ENCODE measurements around the gene PNLIPRP3. TPM values are rescaled to one million over a fixed set of nuclear protein-coding genes. Genes with fewer than 3 reads are reported as not detected.
"Not testable (repeated sequence)": the region's sequence is repeated elsewhere in the genome, so short reads cannot be mapped to it uniquely, and the experiment has no call there.

The PNLIPRP3 gene
- total RNA-seq = not detected
- polyA plus RNA-seq = 0.23 TPM
- long read RNA-seq, donor 1 = 0 reads
- long read RNA-seq, donor 2 = 0 reads
- long read RNA-seq, donor 3 = 0 reads
- long read RNA-seq, donor 4 = 0 reads
- long read RNA-seq, donor 5 = 0 reads
- long read RNA-seq, donor 6 = 0 reads
- long read RNA-seq, donor 7 = 0 reads
- long read RNA-seq, donor 8 = 0 reads
- long read RNA-seq, donor 9 = 0 reads
- long read RNA-seq, donor 10 = 0 reads

DNA sequence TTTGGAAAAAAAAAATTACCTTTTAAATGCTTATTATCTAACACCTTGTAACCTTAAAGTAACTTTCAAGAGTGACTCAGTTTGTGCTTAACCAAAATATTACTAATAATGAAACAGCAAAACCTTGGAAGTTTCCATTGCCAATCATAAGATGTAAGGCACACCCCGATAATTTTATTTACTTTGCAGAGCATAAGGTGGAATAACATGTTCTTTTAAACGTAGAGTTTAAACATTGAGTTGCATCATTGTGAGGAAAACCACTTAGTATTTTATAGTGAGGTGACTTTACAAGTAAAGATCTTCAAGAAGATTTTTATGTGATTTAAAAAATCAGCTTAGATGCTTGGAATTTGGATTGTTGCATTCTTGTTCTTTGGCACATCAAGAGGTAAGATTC lies at the start of gene PNLIPRP3:
Gene PNLIPRP3, plus strand, starts transcription at position 177 of the 400 bp plus-strand sequence. Its CDS starts 166 bp downstream, at position 343.
- no peaks in the 10 kb centered on the region for H3K9me3 ChIP-seq (ENCODE audit: control insufficient read depth in 2 of 2, insufficient read depth in 1 of 2, low read length in 1 of 2)
- H3K27ac ChIP-seq (ENCODE audit: low read depth in 1 of 2, low read length in 1 of 2) = no peak within 1 kb of the TSS
- no peaks in the 10 kb centered on the region for H3K27me3 ChIP-seq (ENCODE audit: control insufficient read depth in 2 of 2, insufficient read depth in 1 of 2, low read length in 1 of 2)
- no peak within 1 kb of the TSS for H3K4me3 ChIP-seq (ENCODE audit: low read length in 2 of 2)
- no peaks in the 10 kb centered on the region for H3K4me1 ChIP-seq (ENCODE audit: control insufficient read depth in 2 of 2, insufficient read depth in 2 of 2, low read length in 2 of 2)
- DNase-seq (ENCODE audit: low read depth in 6 of 9, low spot score in 9 of 9) = no peak
- no peaks in the 10 kb centered on the region for H3K36me3 ChIP-seq (ENCODE audit: control insufficient read depth in 2 of 2, insufficient read depth in 2 of 2, low read length in 1 of 2)
- 90% methylated on average over 2 of the region's 2 CpGs for WGBS

DNA sequence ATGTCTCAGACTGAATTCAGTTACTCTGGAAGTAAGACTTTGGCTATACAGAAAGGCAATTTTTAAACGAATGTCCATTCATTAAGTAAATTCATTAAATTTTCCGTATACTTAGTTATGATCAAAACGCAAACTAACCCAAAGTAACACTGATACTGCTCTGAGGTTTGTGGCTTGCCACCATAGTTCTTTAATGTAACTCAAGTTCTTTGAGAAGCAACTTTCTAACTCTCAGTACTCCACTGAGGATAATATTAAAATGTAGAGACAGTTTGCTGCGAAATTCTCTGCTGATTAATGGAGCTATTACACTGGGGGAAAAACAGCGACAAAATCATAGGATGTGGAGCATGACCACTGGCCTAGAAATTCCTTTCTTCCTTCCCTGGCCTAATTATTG lies 45.4 kb upstream of the PNLIPRP3 start:
- H3K4me3 ChIP-seq (ENCODE audit: low read length in 2 of 2) = no peak overlapping the region
- H3K4me1 ChIP-seq (ENCODE audit: control insufficient read depth in 2 of 2, insufficient read depth in 2 of 2, low read length in 2 of 2) = no peaks in the 10 kb centered on the region
- WGBS = 92% methylated on average over 5 of the region's 5 CpGs
- DNase-seq (ENCODE audit: low read depth in 6 of 9, low spot score in 9 of 9) = no peak
- no peaks in the 10 kb centered on the region for H3K9me3 ChIP-seq (ENCODE audit: control insufficient read depth in 2 of 2, insufficient read depth in 1 of 2, low read length in 1 of 2)
- no peaks in the 10 kb centered on the region for H3K27me3 ChIP-seq (ENCODE audit: control insufficient read depth in 2 of 2, insufficient read depth in 1 of 2, low read length in 1 of 2)
- H3K36me3 ChIP-seq (ENCODE audit: control insufficient read depth in 2 of 2, insufficient read depth in 2 of 2, low read length in 1 of 2) = no peaks in the 10 kb centered on the region
- no peak overlapping the region for H3K27ac ChIP-seq (ENCODE audit: low read depth in 1 of 2, low read length in 1 of 2)

DNA sequence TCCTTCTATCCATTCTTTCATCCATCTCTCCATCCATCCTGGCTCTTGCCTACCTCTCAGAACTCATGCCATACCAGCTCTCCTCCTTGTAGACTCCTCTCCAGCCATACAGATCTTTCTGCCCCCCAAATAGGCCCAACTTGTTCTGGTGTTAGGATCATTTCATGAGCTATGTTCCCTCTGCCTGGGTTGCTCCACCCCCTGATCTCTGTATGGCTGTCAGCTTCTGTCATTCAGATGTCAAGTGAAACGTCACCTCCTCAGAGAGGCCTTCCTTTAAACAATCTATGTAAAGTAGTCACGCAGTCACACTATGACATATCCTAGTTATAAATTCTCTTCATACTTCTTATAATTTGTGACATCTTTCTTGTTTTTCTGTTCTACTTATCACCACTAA lies 42.3 kb upstream of the PNLIPRP3 start:
- Histone ChIP-seq H3K4me3 (ENCODE audit: low read length in 2 of 2) (no peak overlapping the region), H3K4me1 (ENCODE audit: control insufficient read depth in 2 of 2, insufficient read depth in 2 of 2, low read length in 2 of 2) (no peaks in the 10 kb centered on the region), H3K36me3 (ENCODE audit: control insufficient read depth in 2 of 2, insufficient read depth in 2 of 2, low read length in 1 of 2) (no peaks in the 10 kb centered on the region), H3K27me3 (ENCODE audit: control insufficient read depth in 2 of 2, insufficient read depth in 1 of 2, low read length in 1 of 2) (no peaks in the 10 kb centered on the region), H3K27ac (ENCODE audit: low read depth in 1 of 2, low read length in 1 of 2) (no peak overlapping the region), H3K9me3 (ENCODE audit: control insufficient read depth in 2 of 2, insufficient read depth in 1 of 2, low read length in 1 of 2) (no peaks in the 10 kb centered on the region)
- no peak for DNase-seq (ENCODE audit: low read depth in 6 of 9, low spot score in 9 of 9)
- WGBS = 91% methylated on average over 2 of the region's 2 CpGs

DNA sequence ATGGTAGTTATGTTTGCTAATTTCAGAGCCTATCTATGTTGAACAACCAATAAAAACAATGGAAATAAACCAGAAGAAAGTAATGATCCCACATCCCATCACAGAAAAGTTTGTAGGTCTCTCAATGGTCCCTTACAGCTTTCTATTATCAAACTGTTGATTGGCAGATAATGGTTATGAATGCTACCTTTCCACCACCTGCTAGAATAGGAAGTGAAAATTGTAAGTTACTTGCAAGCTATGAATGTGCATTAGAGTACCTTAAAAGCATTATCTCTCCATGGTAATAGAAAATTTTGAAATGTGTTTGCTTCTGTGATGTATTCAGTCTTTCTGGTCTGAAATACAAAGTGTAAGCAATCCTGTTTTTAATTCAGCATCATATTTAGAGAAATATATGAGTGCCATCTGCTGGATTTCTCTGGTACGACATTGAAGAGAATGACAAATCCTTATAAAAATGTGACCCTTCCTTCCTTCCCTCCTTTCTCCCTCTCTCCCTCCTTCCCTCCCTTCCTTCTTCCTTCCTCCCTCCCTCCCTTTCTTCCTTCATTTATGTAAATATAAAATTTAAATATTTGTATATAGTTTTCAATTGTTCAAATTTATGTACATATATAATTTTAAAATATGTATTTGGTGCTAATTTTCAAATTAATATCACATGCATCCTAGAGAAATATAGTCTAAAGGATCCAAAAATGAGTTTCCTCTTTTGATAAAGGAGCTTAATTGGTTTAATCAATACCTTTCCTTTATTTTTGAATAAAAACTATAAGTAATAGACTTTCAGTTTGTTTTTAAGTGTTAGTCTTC lies 41.4 kb upstream of the PNLIPRP3 start:
- Histone ChIP-seq H3K9me3 (ENCODE audit: control insufficient read depth in 2 of 2, insufficient read depth in 1 of 2, low read length in 1 of 2) (no peaks in the 10 kb centered on the region), H3K27ac (ENCODE audit: low read depth in 1 of 2, low read length in 1 of 2) (no peak overlapping the region), H3K27me3 (ENCODE audit: control insufficient read depth in 2 of 2, insufficient read depth in 1 of 2, low read length in 1 of 2) (no peaks in the 10 kb centered on the region), H3K36me3 (ENCODE audit: control insufficient read depth in 2 of 2, insufficient read depth in 2 of 2, low read length in 1 of 2) (no peaks in the 10 kb centered on the region), H3K4me3 (ENCODE audit: low read length in 2 of 2) (no peak overlapping the region), H3K4me1 (ENCODE audit: control insufficient read depth in 2 of 2, insufficient read depth in 2 of 2, low read length in 2 of 2) (no peaks in the 10 kb centered on the region)
- 9% methylated on average over 1 of the region's 1 CpG for WGBS
- peak in 4 of 9 donors; percentile 2 to 18 (median 2) for DNase-seq (ENCODE audit: low read depth in 6 of 9, low spot score in 9 of 9)

DNA sequence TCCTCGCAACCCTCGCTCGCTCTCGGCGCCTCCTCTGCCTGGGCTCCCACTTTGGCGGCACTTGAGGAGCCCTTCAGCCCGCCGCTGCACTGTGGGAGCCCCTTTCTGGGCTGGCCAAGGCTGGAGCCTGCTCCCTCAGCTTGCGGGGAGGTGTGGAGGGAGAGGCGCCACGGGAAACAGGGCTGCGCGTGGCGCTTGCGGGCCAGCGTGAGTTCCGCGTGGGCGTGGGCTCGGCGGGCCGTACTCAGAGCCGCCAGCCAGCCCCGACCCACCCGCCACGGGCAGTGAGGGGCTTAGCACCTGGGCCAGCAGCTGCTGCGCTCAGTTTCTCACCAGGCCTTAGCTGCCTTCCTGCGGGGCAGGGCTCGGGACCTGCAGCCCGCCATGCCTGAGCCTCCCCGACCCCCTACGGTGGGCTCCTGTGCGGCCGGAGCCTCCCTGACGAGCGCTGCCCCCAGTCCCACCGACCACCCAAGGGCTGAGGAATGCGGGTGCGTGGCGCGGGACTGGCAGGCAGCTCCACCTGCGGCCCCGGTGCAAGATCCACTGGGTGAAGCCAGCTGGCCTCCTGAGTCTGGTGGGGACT lies 34.3 kb upstream of the PNLIPRP3 start:
- H3K27me3 ChIP-seq (ENCODE audit: control insufficient read depth in 2 of 2, insufficient read depth in 1 of 2, low read length in 1 of 2); H3K4me1 ChIP-seq (ENCODE audit: control insufficient read depth in 2 of 2, insufficient read depth in 2 of 2, low read length in 2 of 2); H3K27ac ChIP-seq (ENCODE audit: low read depth in 1 of 2, low read length in 1 of 2); H3K36me3 ChIP-seq (ENCODE audit: control insufficient read depth in 2 of 2, insufficient read depth in 2 of 2, low read length in 1 of 2); H3K9me3 ChIP-seq (ENCODE audit: control insufficient read depth in 2 of 2, insufficient read depth in 1 of 2, low read length in 1 of 2); DNase-seq (ENCODE audit: low read depth in 6 of 9, low spot score in 9 of 9); H3K4me3 ChIP-seq (ENCODE audit: low read length in 2 of 2): not testable (repeated sequence)
- WGBS = 97% methylated on average over 43 of the region's 43 CpGs

DNA sequence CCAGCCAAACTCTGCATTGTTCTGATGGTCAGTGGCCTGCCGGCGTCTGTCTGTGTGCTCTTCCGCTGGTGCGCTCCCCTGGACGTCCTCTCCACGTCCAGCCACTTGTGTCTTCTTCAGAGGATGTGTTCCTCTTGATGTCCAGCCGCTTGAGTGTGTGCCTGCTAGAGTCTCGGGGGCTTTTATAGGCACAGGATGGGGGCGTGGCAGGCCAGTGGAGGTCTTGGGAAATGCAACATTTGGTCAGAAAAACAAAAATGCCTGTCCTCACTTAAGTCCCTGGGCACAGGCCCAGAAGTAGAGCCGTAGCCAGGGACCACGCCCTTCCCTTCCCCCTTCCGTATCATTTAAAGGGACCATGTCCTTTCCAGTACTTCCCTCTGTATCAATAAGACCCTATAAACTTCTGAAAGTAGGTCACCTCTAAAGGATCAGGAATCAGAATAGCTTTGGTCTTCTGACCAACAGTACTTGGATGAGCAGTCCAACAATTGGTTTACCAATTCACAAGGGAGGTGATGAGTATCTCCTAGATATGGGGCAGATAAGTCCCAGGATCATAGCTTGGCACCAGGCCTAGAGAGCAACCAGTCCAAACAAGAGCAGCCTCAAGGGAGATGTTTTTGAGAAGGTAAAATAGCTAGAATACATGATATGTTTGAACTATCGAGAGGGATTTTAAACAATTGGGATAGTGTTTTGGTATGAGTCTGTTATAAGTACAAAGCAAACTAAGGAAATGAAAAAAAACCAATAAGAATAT lies 32.2 kb upstream of the PNLIPRP3 start:
- Histone ChIP-seq H3K36me3 (ENCODE audit: control insufficient read depth in 2 of 2, insufficient read depth in 2 of 2, low read length in 1 of 2) (no peaks in the 10 kb centered on the region), H3K4me1 (ENCODE audit: control insufficient read depth in 2 of 2, insufficient read depth in 2 of 2, low read length in 2 of 2) (no peaks in the 10 kb centered on the region), H3K27me3 (ENCODE audit: control insufficient read depth in 2 of 2, insufficient read depth in 1 of 2, low read length in 1 of 2) (no peaks in the 10 kb centered on the region), H3K27ac (ENCODE audit: low read depth in 1 of 2, low read length in 1 of 2) (no peak overlapping the region), H3K4me3 (ENCODE audit: low read length in 2 of 2) (no peak overlapping the region), H3K9me3 (ENCODE audit: control insufficient read depth in 2 of 2, insufficient read depth in 1 of 2, low read length in 1 of 2) (peaks cover 0 to 4% of the 10 kb centered on the region in 2 donors)
- no peak for DNase-seq (ENCODE audit: low read depth in 6 of 9, low spot score in 9 of 9)
- WGBS = 89% methylated on average over 13 of the region's 13 CpGs

DNA sequence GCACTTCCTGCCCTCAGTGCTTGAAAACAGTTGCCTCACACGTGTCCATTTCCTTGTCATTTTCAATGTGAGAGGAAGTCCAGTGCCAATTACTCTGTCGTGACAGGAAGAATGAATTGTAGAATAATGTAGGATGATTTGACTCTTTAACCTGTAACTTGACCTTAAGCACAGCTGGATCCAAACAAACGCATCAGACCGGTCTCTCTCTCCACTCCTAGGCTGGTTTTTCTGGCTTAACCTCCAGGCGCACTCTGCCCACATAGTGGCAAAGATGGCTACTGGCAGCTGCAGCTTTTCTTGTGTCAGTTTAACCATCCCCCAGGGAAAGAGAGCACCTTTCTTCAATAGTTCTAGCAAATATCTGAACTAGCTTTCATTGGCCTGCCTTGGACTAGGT lies 29.4 kb upstream of the PNLIPRP3 start:
- Histone ChIP-seq H3K27me3 (ENCODE audit: control insufficient read depth in 2 of 2, insufficient read depth in 1 of 2, low read length in 1 of 2) (no peaks in the 10 kb centered on the region), H3K27ac (ENCODE audit: low read depth in 1 of 2, low read length in 1 of 2) (no peak overlapping the region), H3K36me3 (ENCODE audit: control insufficient read depth in 2 of 2, insufficient read depth in 2 of 2, low read length in 1 of 2) (no peaks in the 10 kb centered on the region), H3K4me3 (ENCODE audit: low read length in 2 of 2) (no peak overlapping the region), H3K9me3 (ENCODE audit: control insufficient read depth in 2 of 2, insufficient read depth in 1 of 2, low read length in 1 of 2) (peaks cover 0 to 4% of the 10 kb centered on the region in 2 donors), H3K4me1 (ENCODE audit: control insufficient read depth in 2 of 2, insufficient read depth in 2 of 2, low read length in 2 of 2) (no peaks in the 10 kb centered on the region)
- no peak for DNase-seq (ENCODE audit: low read depth in 6 of 9, low spot score in 9 of 9)
- 52% methylated on average over 5 of the region's 5 CpGs for WGBS

DNA sequence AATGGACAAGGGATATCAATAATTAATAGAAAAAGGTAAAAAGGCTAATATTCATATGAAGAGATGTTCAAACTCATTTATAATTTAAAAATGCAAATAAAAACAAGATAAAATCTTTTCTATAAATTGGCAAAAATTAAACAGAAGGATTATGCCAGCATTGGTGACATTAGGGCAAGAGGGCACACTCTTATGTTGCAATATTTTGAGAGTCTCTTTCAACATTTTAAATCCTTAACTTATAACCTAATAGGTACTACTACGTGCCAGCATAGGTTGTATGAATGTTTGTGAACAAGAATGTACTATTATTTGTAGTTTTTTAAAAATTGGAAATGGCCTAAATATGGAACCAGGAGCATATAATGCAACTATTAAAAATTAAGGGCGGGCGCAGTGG lies 24.8 kb upstream of the PNLIPRP3 start:
- no peaks in the 10 kb centered on the region for H3K4me1 ChIP-seq (ENCODE audit: control insufficient read depth in 2 of 2, insufficient read depth in 2 of 2, low read length in 2 of 2)
- no peak overlapping the region for H3K4me3 ChIP-seq (ENCODE audit: low read length in 2 of 2)
- no peak for DNase-seq (ENCODE audit: low read depth in 6 of 9, low spot score in 9 of 9)
- H3K9me3 ChIP-seq (ENCODE audit: control insufficient read depth in 2 of 2, insufficient read depth in 1 of 2, low read length in 1 of 2) = no peaks in the 10 kb centered on the region
- WGBS = 97% methylated on average over 3 of the region's 3 CpGs
- no peaks in the 10 kb centered on the region for H3K27me3 ChIP-seq (ENCODE audit: control insufficient read depth in 2 of 2, insufficient read depth in 1 of 2, low read length in 1 of 2)
- H3K36me3 ChIP-seq (ENCODE audit: control insufficient read depth in 2 of 2, insufficient read depth in 2 of 2, low read length in 1 of 2) = no peaks in the 10 kb centered on the region
- no peak overlapping the region for H3K27ac ChIP-seq (ENCODE audit: low read depth in 1 of 2, low read length in 1 of 2)
